Fibroblast of skin of right quadriceps (primary cell): ENCODE results near the gene DTHD1.

Experiments used
- DNase-seq: peaks from one replicate; pipeline ENCODE4 v3.0.0-alpha.2; 2013

The DTHD1 gene

GRCh38 chr4:36281384-36282106, at the start of gene DTHD1:
DTHD1 (plus strand) TSS chr4:36281616; CDS start chr4:36281759, 143 bp downstream.
- no peak for DNase-seq

DNA sequence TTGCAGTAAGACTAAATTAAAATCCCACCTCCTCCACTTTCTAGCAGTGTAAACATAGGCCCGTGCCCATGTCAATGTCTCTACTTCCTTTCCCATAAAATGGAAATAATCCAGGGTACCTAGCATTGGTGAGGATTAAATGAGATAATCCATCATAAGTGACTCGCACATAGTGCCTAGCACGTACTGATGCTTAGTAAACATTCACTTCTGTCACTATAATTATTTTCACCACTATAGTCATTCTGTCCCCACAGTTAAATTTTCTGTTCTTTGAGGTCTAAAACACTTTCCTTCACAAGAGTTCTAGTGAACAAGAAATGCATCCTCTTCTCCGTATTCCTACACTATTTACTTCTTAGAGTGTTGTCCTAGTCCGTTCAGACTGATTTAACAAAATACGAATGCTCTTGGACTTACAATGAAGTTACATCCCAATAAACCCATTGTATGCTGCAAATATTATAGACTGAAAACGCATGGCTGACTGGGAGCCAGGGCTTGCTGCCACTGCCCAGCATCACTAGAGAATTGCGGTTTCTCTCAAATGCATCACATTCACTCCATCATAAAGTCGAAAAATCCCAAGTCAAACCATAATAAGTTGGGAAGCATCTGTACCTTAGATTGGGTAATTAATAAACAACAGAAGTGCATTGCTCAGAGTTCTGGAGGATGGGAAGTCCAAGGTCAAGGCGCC, 47.7 kb upstream of the DTHD1 start:
- no peak for DNase-seq

GRCh38 chr4:36235306-36235705, 46.1 kb upstream of the DTHD1 start:
- peak; percentile 1 for DNase-seq

DNA sequence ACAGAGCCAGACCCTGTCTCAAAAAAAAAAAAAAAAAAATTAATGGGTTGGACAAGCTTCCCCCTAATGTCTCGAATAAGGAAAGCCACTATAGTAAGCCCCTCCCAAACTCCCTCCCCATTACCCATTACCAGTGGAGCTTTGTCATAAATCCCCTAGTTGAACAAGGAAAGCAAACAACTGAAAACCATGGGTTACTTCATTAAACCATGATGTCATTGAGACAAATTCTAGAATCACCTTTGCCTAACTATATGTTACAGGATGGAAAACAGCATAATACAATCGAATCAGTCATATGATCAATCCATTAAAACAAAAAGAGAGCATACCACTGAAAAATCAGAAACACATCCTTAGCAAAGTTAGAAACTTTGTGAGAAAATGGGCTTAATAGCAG, 45.3 kb upstream of the DTHD1 start:
- DNase-seq = no peak

DNA sequence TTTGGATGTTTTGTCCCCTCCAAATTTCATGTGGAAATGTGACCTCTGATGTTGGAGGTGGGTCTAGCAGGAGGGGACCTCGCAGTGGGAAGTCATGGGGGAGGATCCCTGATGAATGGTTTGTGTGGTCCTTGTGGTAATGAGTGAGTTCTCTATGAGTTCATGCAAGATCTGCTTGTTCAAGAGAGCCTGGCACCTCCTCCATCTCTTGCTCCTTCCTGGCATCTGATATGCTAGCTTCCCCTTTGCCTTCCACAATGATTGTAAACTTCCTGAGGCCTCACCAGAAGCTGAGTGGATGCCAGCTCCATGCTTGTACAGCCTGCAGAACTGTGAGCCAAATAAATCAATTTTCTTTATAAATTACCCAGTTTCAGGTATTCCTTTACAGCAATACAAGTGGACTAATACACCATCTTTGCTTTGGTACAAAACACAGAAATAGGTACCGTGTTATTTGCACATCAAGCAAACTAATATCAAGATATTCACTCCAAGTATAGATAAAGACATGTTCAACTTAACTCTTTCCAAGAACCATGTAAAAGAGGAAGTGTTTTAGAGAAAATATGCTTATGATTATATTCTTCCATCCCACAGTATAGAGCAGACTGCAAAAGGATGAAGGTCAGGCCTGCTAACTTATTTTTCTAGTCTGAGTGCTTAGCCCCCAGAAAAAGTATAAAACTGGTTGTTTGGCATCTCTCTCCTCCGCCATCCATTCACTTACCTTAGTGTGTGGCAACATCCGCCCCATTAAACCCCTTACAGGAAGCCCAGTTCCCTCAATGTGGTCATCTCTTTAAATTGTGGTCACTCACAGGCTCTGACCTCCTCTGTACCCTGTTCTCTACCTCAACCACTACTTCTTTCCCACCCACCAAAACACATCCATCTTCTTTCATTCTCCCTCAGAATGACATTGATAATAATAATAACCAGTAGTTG, 43.8 kb upstream of the DTHD1 start:
- no peak for DNase-seq

DNA sequence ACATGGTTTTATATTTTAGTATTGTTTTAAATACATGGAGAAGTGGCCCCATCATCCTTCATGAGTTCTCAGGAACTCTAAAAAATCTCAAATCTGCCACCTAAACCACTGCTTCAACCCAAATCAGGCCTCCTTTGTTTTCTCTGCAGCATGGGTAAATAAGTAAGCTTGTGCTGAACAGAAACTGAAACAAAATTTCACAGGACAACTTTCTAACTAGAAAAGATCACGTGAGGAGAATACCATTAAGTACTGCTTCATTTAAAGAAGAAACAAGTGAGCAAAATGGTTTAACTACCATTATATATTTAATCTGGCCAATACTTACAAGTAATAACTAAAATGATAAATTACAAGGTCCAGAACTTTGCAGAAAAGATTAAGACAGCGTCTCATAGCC, 39.6 kb upstream of the DTHD1 start:
- no peak for DNase-seq

DNA sequence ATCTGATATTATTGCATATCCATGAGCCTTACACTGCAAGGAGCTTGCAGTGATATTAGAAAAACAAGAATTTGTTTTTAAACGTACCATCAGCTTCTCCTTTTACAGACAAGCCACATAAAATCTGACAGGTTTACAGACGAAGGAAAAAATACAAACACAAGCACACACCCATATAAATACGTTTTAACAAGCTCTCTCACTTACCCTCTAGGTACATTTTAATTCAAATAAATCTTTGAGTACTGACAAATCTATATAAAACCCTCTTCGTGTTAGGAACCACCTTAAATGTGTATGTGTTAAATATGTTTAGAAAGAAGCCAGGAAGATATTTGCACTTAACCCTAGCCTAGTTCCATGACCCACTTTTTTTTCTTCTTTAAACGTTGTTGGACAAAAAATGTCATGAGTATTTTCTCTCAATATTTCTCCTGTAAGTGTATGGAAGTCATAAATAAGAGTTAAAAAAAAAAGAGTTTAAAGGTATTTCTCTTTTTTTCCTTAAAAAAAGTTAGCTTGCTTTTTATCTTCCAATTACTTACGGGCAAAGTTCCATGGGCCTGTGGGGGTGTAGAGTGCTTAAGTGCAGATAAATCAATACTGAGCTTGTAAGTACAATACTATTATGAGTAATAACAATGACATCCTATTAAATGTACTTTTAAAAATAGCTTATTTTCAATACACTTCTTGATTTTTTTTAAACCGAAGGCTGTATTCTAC, 38.6 kb upstream of the DTHD1 start:
- DNase-seq = peak; percentile 2

DNA sequence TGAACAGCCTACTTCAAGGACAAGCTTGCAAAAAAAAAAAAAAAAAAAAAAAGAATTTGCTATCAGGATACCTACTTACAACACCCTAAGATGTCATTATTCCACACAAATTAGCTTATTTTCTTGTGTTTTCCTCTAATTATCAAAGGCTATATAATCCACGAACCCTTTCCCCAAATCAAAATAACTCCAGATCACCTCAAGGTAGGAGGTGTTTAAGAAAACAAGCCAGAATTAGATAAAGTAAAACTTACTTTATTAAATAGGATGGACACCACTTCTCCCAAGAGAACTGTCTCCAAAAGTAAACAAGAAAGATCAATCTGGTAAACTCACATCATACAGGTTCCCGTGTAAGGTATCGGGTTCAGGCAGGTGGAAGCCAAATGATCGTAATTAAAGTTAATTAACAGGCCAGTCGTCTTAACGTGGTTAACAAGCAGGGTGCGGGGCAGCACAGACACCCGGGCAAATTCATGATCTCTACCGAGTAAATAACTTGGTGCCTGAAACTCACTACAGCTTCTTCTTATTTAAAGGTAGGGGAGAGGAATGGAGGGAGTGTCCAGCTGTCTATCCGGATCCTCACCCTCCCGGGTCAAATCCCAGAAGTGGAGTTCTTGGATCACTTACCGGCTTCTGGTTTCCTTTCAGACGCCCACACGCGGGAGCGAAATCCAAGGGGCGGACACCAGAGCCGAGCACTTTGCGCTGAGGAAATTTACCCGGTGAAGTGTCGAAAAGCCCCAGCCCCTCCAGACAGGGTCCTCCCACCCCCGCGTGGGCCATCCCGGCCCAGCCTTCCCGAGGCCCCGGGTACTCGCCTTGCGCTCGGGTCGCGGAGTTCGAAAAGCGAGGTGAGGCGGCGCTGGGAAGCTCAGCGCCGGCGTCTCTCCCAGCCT, 37.8 kb upstream of the DTHD1 start:
- no peak for DNase-seq

DNA sequence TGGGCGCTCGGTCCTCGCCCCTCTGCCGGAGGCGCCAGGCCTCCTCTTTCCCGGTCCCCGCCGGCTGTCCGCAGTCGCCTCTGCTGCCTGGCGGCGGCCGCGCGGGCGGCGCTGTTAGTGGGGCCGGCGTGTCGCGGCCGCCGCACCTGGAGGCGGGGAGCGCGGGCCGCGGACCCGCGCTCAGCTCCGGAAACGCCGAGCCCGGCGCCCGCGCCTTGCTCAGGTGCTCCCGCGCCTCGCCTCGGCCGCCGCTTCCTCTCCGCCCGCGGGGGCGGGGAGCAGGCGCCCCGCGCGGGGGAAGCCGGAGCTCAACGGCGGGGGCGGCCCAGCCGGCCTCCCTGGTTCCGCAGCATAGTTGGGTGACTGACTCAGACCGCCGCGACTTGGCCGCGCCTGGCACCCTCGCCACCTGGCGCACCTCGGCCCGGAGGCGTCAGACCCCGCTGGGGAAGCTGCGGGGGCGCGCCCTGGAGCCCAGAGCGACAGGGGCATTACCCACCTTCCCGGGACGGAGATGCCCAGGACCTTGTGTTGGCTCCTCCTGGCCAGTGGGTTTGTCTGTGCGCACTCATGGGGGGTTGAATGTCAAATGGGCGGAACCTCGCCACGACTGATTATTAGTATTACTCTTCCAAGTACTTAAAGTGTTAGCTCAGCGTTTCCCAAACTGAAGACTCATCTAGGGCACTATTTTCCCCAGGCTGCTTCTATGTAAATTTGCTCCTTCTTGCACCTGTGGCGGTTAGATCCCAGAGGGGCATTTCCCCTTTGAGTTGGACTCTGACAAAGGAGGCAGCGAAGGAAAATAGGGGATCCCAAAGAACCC, 36.9 kb upstream of the DTHD1 start, which contains the start of gene ARAP2:
TSS of gene ARAP2 (minus strand) at position 258 of the 826 bp plus-strand sequence. CDS start 15,028 bp downstream, outside the sequence.
- peak; percentile 1 for DNase-seq

DNA sequence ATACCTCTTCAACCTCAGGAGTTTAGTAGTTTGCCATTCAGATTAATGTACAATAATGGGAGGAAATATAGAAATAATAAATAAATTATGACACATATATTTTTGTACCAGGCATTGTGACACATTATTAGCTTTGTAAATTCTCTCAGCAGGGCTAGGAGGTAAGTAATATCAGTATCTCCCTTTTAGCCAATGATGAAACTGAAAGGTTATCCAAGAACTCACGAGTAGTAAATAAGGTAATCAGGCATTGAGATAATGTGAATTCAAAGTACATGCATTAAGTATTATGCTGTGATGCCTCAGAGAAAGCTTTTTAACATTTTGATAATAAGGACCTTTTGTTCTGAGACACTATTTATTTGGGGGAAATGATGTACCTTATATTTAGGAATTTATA, 31.8 kb upstream of the DTHD1 start:
- no peak for DNase-seq

GRCh38 chr4:36251983-36252382, 29.4 kb upstream of the DTHD1 start:
- no peak for DNase-seq

DNA sequence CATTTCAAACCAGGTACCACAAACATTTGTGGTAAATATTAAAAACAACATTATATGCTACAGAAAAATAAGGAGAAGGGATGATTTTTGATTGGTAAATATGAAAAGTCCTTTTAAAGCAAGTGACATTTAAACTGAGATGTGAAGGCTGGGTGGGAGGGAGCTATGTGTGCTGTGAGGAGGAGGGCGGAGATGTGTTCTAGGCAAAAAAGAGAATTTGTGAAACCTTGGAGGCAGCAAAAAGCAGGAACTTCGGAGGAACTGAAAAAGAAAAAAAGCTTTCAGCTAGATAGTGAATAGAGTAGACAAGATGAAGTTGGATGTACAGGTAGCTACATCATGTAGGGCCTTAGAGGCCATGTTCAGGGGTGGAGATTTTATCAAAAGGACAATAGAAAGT, 27.0 kb upstream of the DTHD1 start:
- DNase-seq = no peak

- no peak for DNase-seq
Measured at GRCh38 chr4:36255577-36255976, 25.8 kb upstream of the DTHD1 start.

DNA sequence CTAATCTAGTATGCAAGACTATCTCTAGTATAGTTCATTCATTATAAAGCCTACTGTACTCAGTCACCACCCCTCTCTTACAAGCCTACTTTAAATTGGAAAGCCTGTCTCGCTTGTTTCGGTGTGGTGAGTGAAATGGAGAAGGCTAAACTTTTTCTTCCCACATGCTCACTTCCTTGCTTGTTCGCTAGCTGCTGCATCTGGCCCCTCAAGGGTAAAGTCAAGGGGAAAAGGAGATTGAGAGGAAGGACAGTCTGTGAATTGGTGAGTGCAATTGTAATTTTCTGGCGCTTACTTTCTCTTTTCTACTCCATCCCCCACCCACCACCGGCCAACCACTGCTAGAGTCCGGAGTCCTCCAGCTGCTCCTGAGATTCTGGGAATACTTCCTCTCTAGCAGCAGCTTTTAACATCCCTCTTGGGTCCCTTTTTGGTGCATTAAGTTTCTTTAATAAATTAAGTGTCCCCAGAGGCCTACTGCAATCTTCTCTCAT, 25.0 kb upstream of the DTHD1 start:
- DNase-seq = no peak

DNA sequence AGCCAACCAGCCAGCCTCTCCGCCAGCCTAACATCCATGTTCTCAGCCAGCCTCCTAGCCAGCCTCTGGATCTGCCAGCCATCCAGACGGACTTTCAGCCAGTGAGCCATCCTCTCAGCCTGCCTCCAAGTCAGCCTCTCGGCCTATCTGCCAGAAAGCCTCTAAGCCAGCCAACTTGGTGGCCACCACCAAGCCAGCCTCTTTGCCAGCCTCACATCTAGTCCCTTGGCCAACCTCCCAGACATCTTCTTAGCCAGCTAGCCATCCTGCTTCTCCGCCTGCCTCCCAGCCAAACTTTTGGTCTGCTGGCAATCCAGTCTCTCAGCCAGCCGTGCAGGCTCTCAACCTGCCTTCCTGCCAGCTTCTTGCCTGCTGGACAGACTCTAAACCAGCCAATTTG, 20.7 kb upstream of the DTHD1 start:
- no peak for DNase-seq

GRCh38 chr4:36264207-36264826, 17.1 kb upstream of the DTHD1 start:
- DNase-seq = no peak

DNA sequence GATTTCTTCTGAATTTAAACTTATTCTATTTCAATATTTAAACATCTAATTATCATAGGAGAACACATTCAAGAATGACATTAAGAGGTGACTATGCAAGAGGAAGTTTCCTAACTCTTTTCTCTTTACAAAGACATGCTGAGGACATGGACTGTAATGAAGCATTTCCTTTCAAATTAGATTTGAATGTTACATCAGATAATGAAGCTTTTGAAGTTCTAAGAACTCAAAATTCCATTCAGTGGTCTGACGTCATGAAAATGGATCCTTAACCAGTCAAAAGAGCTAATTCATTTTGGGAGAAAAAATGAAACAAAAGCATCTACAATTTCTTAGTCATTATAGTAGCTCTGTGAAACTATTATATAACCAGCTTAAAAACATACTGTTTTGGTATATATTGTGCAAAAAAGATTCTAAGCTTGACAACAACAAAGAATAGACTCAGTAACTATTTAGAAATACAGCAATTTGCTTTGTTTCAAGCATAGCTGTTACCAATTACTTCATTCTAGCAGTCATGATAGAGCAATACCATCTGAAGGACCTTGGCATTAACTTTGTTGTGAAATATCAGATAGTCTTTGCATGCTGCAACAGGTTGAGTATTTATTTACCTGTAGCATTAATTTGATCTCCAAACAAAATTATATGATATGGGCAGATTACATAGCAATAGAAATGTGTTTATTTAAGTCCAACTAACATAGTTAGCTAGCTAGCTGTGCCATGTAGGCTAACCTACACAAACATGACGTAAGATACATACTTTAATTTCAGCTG, 13.7 kb upstream of the DTHD1 start:
- DNase-seq = no peak

- DNase-seq = no peak
Measured at GRCh38 chr4:36269101-36269500, 12.3 kb upstream of the DTHD1 start.

- no peak for DNase-seq
Measured at GRCh38 chr4:36269533-36270173, 11.8 kb upstream of the DTHD1 start.
